CD4-positive, alpha-beta T cell (primary cell): Measurements from ENCODE around the gene STAT5B. TPM values are rescaled to one million over a fixed set of nuclear protein-coding genes. Genes with fewer than 3 reads are reported as not detected.
A peak's percentile ranks its signal among the peaks of the same experiment; 100 is the strongest.
"Not testable (repeated sequence)": the region's sequence is repeated elsewhere in the genome, so short reads cannot be mapped to it uniquely, and the experiment has no call there.

Source experiments
- ATAC-seq: fragments of 200-7000 bp; cut with Tn5 transposase; one replicate; pipeline ENCODE4 v1.10.0; 2022; ENCODE audit warnings: mild to moderate bottlenecking; ENCODE audit not compliant: poor library complexity
- CTCF ChIA-PET: fragments of 350-600 bp; sonication (Branson Sonifier 250); formaldehyde crosslinking; loops from one replicate; lab custom pipeline; 2021; ENCODE audit warnings: antibody characterized with exemption, inconsistent platforms; lab: Charles Lee
- POLR2A ChIA-PET: fragments of 350-600 bp; sonication (Branson Sonifier 250); formaldehyde crosslinking; loops from one replicate; lab custom pipeline; 2021; ENCODE audit warnings: antibody characterized with exemption, inconsistent platforms; lab: Charles Lee
- DNase-seq, 14 experiments: peaks; one replicate each; pipeline ENCODE4 v3.0.0-alpha.2; 2013 to 2020; ENCODE audit warnings: mixed read lengths in 2 of 14
- H3K27ac ChIP-seq, 2 donors: one replicate each; pipeline versions ENCODE4 v1.5.1 to v1.7.0; 2013; ENCODE audit warnings: low read length in 2 of 2, low read depth in 1 of 2, mild to moderate bottlenecking in 1 of 2
- H3K27me3 ChIP-seq, 2 experiments: 1 replicate in 1 of 2; 2 replicates in 1 of 2; pipeline versions ENCODE4 v1.6.1 to v1.7.0; 2013; ENCODE audit warnings: low read length in 2 of 2, control low read depth in 1 of 2, mild to moderate bottlenecking in 1 of 2, moderate library complexity in 1 of 2; ENCODE audit not compliant: insufficient read depth in 2 of 2, control insufficient read depth in 1 of 2
- H3K36me3 ChIP-seq: one replicate; pipeline ENCODE4 v1.6.1; 2013; ENCODE audit warnings: low read length, control low read depth; ENCODE audit not compliant: insufficient read depth
- H3K4me1 ChIP-seq: one replicate; pipeline ENCODE4 v1.6.1; 2013; ENCODE audit warnings: low read length, control low read depth; ENCODE audit not compliant: insufficient read depth
- H3K4me3 ChIP-seq: one replicate; pipeline ENCODE4 v1.5.1; 2013; ENCODE audit warnings: mild to moderate bottlenecking, low read length, moderate library complexity
- H3K9me3 ChIP-seq, 2 experiments: 1 replicate in 1 of 2; 2 replicates in 1 of 2; pipeline versions ENCODE4 v1.6.1 to v1.7.0; 2013; ENCODE audit warnings: low read length in 2 of 2, mild to moderate bottlenecking in 2 of 2, control low read depth in 1 of 2, moderate library complexity in 1 of 2; ENCODE audit not compliant: control insufficient read depth in 1 of 2, insufficient read depth in 1 of 2
- H3K27ac Mint-ChIP-seq: one replicate; pipeline ENCODE4 v1.8.0; 2020; ENCODE audit warnings: mixed read lengths
- H3K27me3 Mint-ChIP-seq: one replicate; pipeline ENCODE4 v1.8.0; 2021; ENCODE audit warnings: mixed read lengths
- H3K36me3 Mint-ChIP-seq: one replicate; pipeline ENCODE4 v1.8.0; 2021; ENCODE audit warnings: low read depth, mixed read lengths
- H3K4me1 Mint-ChIP-seq: one replicate; pipeline ENCODE4 v1.8.0; 2021; ENCODE audit warnings: low read depth, mixed read lengths
- H3K4me3 Mint-ChIP-seq: one replicate; pipeline ENCODE4 v1.8.0; 2020; ENCODE audit warnings: mild to moderate bottlenecking, mixed read lengths
- H3K9me3 Mint-ChIP-seq: one replicate; pipeline ENCODE4 v1.8.0; 2020; ENCODE audit warnings: mixed read lengths
- CTCF ChIP-seq: fragments of 200-600 bp; IDR thresholded peaks from one replicate; pipeline ENCODE4 v1.8.0; 2022; ENCODE audit warnings: antibody characterized with exemption, mild to moderate bottlenecking
- intact Hi-C, 2 experiments: fragments of 100-400 bp; cut with DNase I in 1 of 2; cut with micrococcal nuclease in 1 of 2; formaldehyde crosslinking; loops; one replicate each; pipeline versions ENCODE4 v1.15.1 to v1.9.0; 2023 to 2025; cut with DNase I, micrococcal nuclease
- total RNA-seq, 174 experiments: library from RNA in 2 of 174; stranded (reverse) in 2 of 174; gene quantifications; one replicate each; pipeline ENCODE4 v1.2.3 and lab custom pipeline; 2021 to 2026

The STAT5B gene
- total RNA-seq, 2 experiments from 2014 or later = 99.4 to 104 TPM

- DNase-seq = no peak
- no peak for ATAC-seq
- Mint-ChIP-seq H3K27me3 (no peaks in the 10 kb centered on the region), H3K9me3 (no peaks in the 10 kb centered on the region), H3K4me1 (peaks cover 69% of the 10 kb centered on the region), H3K4me3 (peak overlapping the region; percentile 56), H3K36me3 (peaks cover 13% of the 10 kb centered on the region), H3K27ac (peak overlapping the region; percentile 91)
- Histone ChIP-seq H3K9me3 (no peaks in the 10 kb centered on the region), H3K27ac (peak overlapping the region in 1 of 2 donors; percentile 48), H3K4me1 (peaks cover 47% of the 10 kb centered on the region), H3K4me3 (no peak overlapping the region), H3K27me3 (no peaks in the 10 kb centered on the region), H3K36me3 (no peaks in the 10 kb centered on the region)
- intact Hi-C loops = no loop called here
- POLR2A ChIA-PET = interaction anchor here (1.1 to 13.5 kb wide), 6 partner anchors 9 to 74 kb away, joined by 3 to 301 read pairs (median 5); partner anchors contain the start of genes GHDC and STAT5A
- TF ChIP-seq CTCF = no peak
- CTCF ChIA-PET = interaction anchor here (0.8 to 6.1 kb wide), 3 partner anchors 18 to 46 kb away, joined by 3 to 51 read pairs (median 28); partner anchors contain the start of gene STAT5A
Measured at GRCh38 chr17:42268236-42268635, 8.0 kb downstream of the STAT5B start.

- POLR2A ChIA-PET = interaction anchor here (1.0 to 13.5 kb wide), 5 partner anchors 8 to 73 kb away, joined by 3 to 301 read pairs (median 3); partner anchors contain the start of genes GHDC and STAT5B
- Mint-ChIP-seq H3K4me1 (peaks cover 62% of the 10 kb centered on the region), H3K27ac (peak overlapping the region; percentile 91), H3K9me3 (no peaks in the 10 kb centered on the region), H3K4me3 (peak overlapping the region; percentile 71), H3K27me3 (no peaks in the 10 kb centered on the region), H3K36me3 (peaks cover 13% of the 10 kb centered on the region)
- Histone ChIP-seq H3K4me3 (no peak overlapping the region), H3K9me3 (no peaks in the 10 kb centered on the region), H3K4me1 (peaks cover 47% of the 10 kb centered on the region), H3K27me3 (no peaks in the 10 kb centered on the region), H3K36me3 (no peaks in the 10 kb centered on the region), H3K27ac (peak overlapping the region; percentile 36 to 62)
- intact Hi-C loops = no loop called here
- TF ChIP-seq CTCF = no peak
- CTCF ChIA-PET = interaction anchor here (1.1 to 6.1 kb wide), 4 partner anchors 17 to 45 kb away, joined by 4 to 51 read pairs (median 16); partner anchors contain the start of gene STAT5A
- ATAC-seq (peak; percentile 86), DNase-seq (peak in 7 of 14 experiments; percentile 29 to 91 (median 65))
Measured at GRCh38 chr17:42266918-42267766, 9.0 kb downstream of the STAT5B start.

GRCh38 chr17:42266462-42266861 lies 9.7 kb downstream of the STAT5B start:
- TF ChIP-seq CTCF = no peak
- peaks cover 13% of the 10 kb centered on the region for H3K36me3 Mint-ChIP-seq
- ChIA-PET POLR2A (interaction anchor here (1.0 to 13.5 kb wide), 4 partner anchors 7 to 17 kb away, joined by 3 to 301 read pairs (median 4); partner anchors contain the start of gene STAT5B), CTCF (interaction anchor here (1.7 to 6.1 kb wide), 3 partner anchors 16 to 44 kb away, joined by 5 to 51 read pairs (median 5); partner anchors contain the start of gene STAT5A)
- Histone ChIP-seq H3K36me3 (no peaks in the 10 kb centered on the region), H3K4me1 (peaks cover 53% of the 10 kb centered on the region), H3K27me3 (no peaks in the 10 kb centered on the region), H3K27ac (peak overlapping the region; percentile 36 to 57), H3K4me3 (no peak overlapping the region), H3K9me3 (no peaks in the 10 kb centered on the region)
- peak overlapping the region; percentile 91 for H3K27ac Mint-ChIP-seq
- H3K27me3 Mint-ChIP-seq = no peaks in the 10 kb centered on the region
- peaks cover 55% of the 10 kb centered on the region for H3K4me1 Mint-ChIP-seq
- ATAC-seq = no peak
- H3K4me3 Mint-ChIP-seq = peak overlapping the region; percentile 71
- H3K9me3 Mint-ChIP-seq = no peaks in the 10 kb centered on the region
- no peak for DNase-seq
- intact Hi-C loops = no loop called here

- H3K9me3 Mint-ChIP-seq, DNase-seq, ATAC-seq, H3K27ac ChIP-seq, H3K27me3 Mint-ChIP-seq, H3K27ac Mint-ChIP-seq, intact Hi-C loops, H3K9me3 ChIP-seq, H3K27me3 ChIP-seq, H3K4me3 ChIP-seq, H3K36me3 ChIP-seq, H3K4me3 Mint-ChIP-seq: not testable (repeated sequence)
- H3K4me1 ChIP-seq = peaks cover 48% of the 10 kb centered on the region
- ChIA-PET POLR2A (interaction anchor here (0.7 to 1.5 kb wide), 3 partner anchors 11 to 953 kb away, joined by 3 to 8 read pairs (median 4); no protein-coding TSS in a partner anchor), CTCF (interaction anchor here (1.8 to 2.0 kb wide), 2 partner anchors 42 kb away, joined by 5 to 6 read pairs; no protein-coding TSS in a partner anchor)
- peaks cover 51% of the 10 kb centered on the region for H3K4me1 Mint-ChIP-seq
- peaks cover 11% of the 10 kb centered on the region for H3K36me3 Mint-ChIP-seq
Measured at GRCh38 chr17:42264366-42264765, 11.8 kb downstream of the STAT5B start.
